ENCODE measurements around the gene RPL10. TPM values are rescaled to one million over a fixed set of nuclear protein-coding genes. Genes with fewer than 3 reads are reported as not detected.

RPL10 gene
- total RNA-seq, 4 donors from 2014 or later, result 1,199 to 6,548 (median 3,258) TPM

DNA sequence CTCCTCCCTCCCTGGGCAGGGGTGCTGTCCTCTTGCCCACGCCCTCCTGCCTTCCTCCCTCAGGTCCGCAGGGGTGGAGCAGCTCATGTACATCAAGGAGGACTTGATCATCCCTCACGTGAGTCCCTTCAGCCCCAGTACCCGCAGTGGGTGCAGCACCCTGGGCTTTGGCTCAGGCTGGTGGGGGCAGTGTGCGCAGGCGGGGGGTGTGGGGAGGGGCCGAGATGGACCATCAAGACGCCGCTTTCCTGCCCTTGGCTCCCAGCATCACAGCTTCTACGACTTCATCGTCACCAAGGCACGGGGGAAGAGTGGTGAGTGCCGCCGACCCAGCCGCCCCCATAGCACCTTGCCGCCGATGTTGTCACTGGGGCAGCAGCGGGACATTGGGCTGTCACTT lies 51.4 kb downstream of the RPL10 start:
- intact Hi-C loops (cut with DNase I), result no loop called here
- no peaks in the 10 kb centered on the region for H3K27me3 ChIP-seq
- 99% methylated on average over 17 of the region's 18 CpGs; no CpG with 5 or more reads in 1 of the 2 donors for WGBS, 2 donors
- no peaks in the 10 kb centered on the region for H3K9me3 ChIP-seq
- no peak for DNase-seq
- H3K4me3 ChIP-seq (replicated peaks in 1 of 3), result no peak overlapping the region
- H3K27ac ChIP-seq, result no peak overlapping the region
- TF ChIP-seq, protein P1, sequence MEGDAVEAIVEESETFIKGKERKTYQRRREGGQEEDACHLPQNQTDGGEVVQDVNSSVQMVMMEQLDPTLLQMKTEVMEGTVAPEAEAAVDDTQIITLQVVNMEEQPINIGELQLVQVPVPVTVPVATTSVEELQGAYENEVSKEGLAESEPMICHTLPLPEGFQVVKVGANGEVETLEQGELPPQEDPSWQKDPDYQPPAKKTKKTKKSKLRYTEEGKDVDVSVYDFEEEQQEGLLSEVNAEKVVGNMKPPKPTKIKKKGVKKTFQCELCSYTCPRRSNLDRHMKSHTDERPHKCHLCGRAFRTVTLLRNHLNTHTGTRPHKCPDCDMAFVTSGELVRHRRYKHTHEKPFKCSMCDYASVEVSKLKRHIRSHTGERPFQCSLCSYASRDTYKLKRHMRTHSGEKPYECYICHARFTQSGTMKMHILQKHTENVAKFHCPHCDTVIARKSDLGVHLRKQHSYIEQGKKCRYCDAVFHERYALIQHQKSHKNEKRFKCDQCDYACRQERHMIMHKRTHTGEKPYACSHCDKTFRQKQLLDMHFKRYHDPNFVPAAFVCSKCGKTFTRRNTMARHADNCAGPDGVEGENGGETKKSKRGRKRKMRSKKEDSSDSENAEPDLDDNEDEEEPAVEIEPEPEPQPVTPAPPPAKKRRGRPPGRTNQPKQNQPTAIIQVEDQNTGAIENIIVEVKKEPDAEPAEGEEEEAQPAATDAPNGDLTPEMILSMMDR (IDR thresholded peaks at IDR 0.05), result no peak
- TF ChIP-seq POLR2A (IDR thresholded peaks at IDR 0.05), result no peak
- H3K4me1 ChIP-seq, result peaks cover 7 to 10% of the 10 kb centered on the region in 2 donors
- peaks cover 7 to 8% of the 10 kb centered on the region in 2 donors for H3K36me3 ChIP-seq

DNA sequence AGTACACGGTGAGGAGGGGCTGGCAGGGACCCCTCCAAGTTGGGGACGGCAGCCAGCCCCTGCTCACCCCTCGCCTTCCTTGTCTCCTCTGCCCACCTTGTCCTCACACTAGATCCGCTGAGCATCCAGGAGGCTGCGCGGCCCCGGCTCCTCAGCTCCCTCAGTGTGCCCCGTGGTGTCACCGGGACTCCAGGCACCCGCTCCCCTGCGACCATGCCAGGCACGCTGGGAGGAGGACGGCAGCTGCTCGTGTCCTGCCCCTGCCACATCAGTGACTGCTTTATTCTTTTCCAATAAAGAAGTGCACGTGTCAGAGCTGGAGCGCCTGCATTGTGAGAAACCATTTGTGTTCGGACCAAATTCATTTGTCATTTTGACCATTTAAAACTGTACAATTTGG lies 52.1 kb downstream of the RPL10 start:
- Histone ChIP-seq H3K9me3 (no peaks in the 10 kb centered on the region), H3K4me3 (replicated peaks in 1 of 3) (no peak overlapping the region), H3K27me3 (no peaks in the 10 kb centered on the region), H3K4me1 (peaks cover under 1 to 4% of the 10 kb centered on the region in 2 donors), H3K36me3 (peaks cover 7 to 8% of the 10 kb centered on the region in 2 donors), H3K27ac (no peak overlapping the region)
- no peak for TF ChIP-seq POLR2A (IDR thresholded peaks at IDR 0.05)
- TF ChIP-seq, protein P1 (IDR thresholded peaks at IDR 0.05), result no peak
- intact Hi-C loops (cut with DNase I), result no loop called here
- 86 to 99% methylated on average over 5 to 11 of the region's 17 CpGs for WGBS, 2 donors
- no peak for DNase-seq

Small RNA genes within 50 kb of the gene (microRNA-seq; reads per million reads assigned to microRNA genes)
- not detected for gene MIR6858

Small RNA genes within 50 kb of the gene (small RNA-seq; reads per million reads assigned to genes)
- not detected for gene MIR6858
- not detected for gene SNORA70

Other genes with a start within 250 kb of the RPL10 start
- not detected for gene OPN1MW, start 215.8 kb upstream of the RPL10 start, total RNA-seq
- not detected for gene OPN1MW2, start 178.6 kb upstream of the RPL10 start, total RNA-seq
- gene OPN1MW3, start 140.8 kb upstream of the RPL10 start, total RNA-seq, result not detected
- not detected for gene TEX28, start 103.3 kb upstream of the RPL10 start, total RNA-seq
- under 1 TPM in 2 of 4 donors, not detected in 2; 0.54 to 0.89 TPM for gene TKTL1, start 102.6 kb upstream of the RPL10 start, total RNA-seq
- 100 to 1,000 TPM; 143 to 553 (median 291) TPM for gene FLNA, start 23.7 kb upstream of the RPL10 start, total RNA-seq
- gene EMD, start 19.1 kb upstream of the RPL10 start, total RNA-seq, result 10 to 100 TPM; 36.5 to 71.6 (median 57.2) TPM
- gene DNASE1L1, start 10.9 kb downstream of the RPL10 start, total RNA-seq, result 10 to 100 TPM; 40.7 to 92.9 (median 61.6) TPM
- gene TAFAZZIN, start 13.2 kb downstream of the RPL10 start, total RNA-seq, result 10 to 100 TPM; 41.1 to 75.9 (median 59.0) TPM
- gene ATP6AP1, start 30.3 kb downstream of the RPL10 start, total RNA-seq, result 100 to 1,000 TPM in 1 of 4 donors, 10 to 100 TPM in 3; 69.0 to 172 (median 84.4) TPM
- gene GDI1, start 38.8 kb downstream of the RPL10 start, total RNA-seq, result 10 to 100 TPM; 59.7 to 86.2 (median 78.1) TPM
- 10 to 100 TPM; 39.9 to 76.3 (median 47.4) TPM for gene FAM50A, start 45.8 kb downstream of the RPL10 start, total RNA-seq
- gene PLXNA3, start 59.9 kb downstream of the RPL10 start, total RNA-seq, result 10 to 100 TPM in 2 of 4 donors, 1 to 10 TPM in 2; 3.9 to 20.7 (median 14.1) TPM
- gene LAGE3, start 80.9 kb downstream of the RPL10 start, total RNA-seq, result 10 to 100 TPM; 10.2 to 18.9 (median 12.6) TPM
- 10 to 100 TPM; 32.9 to 63.4 (median 41.3) TPM for gene UBL4A, start 88.2 kb downstream of the RPL10 start, total RNA-seq
- 10 to 100 TPM; 21.9 to 40.6 (median 29.3) TPM for gene SLC10A3, start 92.3 kb downstream of the RPL10 start, total RNA-seq
- gene FAM3A, start 117.9 kb downstream of the RPL10 start, total RNA-seq, result 10 to 100 TPM; 56.3 to 67.7 (median 65.3) TPM
- 100 to 1,000 TPM in 2 of 4 donors, 10 to 100 TPM in 2; 47.2 to 288 (median 158) TPM for gene G6PD, start 148.5 kb downstream of the RPL10 start, total RNA-seq
- gene IKBKG, start 149.2 kb downstream of the RPL10 start, total RNA-seq, result 10 to 100 TPM; 14.4 to 24.3 (median 16.8) TPM
- not detected for gene CTAG1A, start 186.8 kb downstream of the RPL10 start, total RNA-seq
- not detected for gene CTAG1B, start 220.9 kb downstream of the RPL10 start, total RNA-seq

All from thyroid gland (tissue), 4 donors.